Nephron progenitor cell (in vitro differentiated cells): Measurements from ENCODE around the gene NR1D1.
A peak's percentile ranks its signal among the peaks of the same experiment; 100 is the strongest.
"Not testable (repeated sequence)": the region's sequence is repeated elsewhere in the genome, so short reads cannot be mapped to it uniquely, and the experiment has no call there.

Experiments
- DNase-seq: peaks from one replicate; pipeline ENCODE4 v3.0.0; 2021
- H3K27ac Mint-ChIP-seq: 2 replicates; pipeline ENCODE4 v1.8.0; 2021; ENCODE audit warnings: mild to moderate bottlenecking, moderate library complexity, mixed read lengths
- H3K27me3 Mint-ChIP-seq: 2 replicates; pipeline ENCODE4 v1.8.0; 2021; ENCODE audit warnings: mild to moderate bottlenecking, low read depth, mixed read lengths; ENCODE audit not compliant: poor library complexity
- H3K36me3 Mint-ChIP-seq: 2 replicates; pipeline ENCODE4 v1.8.0; 2021; ENCODE audit warnings: low read depth, mixed read lengths
- H3K4me1 Mint-ChIP-seq: 2 replicates; pipeline ENCODE4 v1.8.0; 2021; ENCODE audit warnings: mixed read lengths
- H3K4me3 Mint-ChIP-seq: 2 replicates; pipeline ENCODE4 v1.8.0; 2021; ENCODE audit warnings: mild to moderate bottlenecking, moderate library complexity, mixed read lengths
- H3K9me3 Mint-ChIP-seq: 2 replicates; pipeline ENCODE4 v1.8.0; 2021; ENCODE audit warnings: mild to moderate bottlenecking, moderate library complexity, mixed read lengths
- TF ChIP-seq, protein P1 (sequence below): fragments of 200-600 bp; sonication (generic); IDR thresholded peaks from 2 replicates; pipeline ENCODE4 v1.5.0; 2021; ENCODE audit warnings: antibody characterized with exemption

The NR1D1 gene

DNA sequence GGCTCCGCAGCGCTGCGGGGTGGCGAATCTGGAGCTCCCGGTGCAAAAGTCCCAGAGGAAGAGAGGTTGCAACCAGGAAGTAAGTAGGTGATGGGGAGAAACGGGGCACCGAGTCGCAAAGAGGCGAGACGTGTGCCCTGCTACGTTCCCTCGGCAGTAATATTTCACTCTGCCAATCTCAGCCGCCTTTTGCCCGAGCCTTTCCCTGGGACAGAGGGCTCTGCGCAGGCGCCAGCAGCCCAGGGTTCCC is at the start of gene NR1D1:
TSS of gene NR1D1 (minus strand) at position 171 of the 250 bp plus-strand sequence. CDS start 495 bp downstream, outside the sequence.
- no peaks in the 10 kb centered on the region for H3K9me3 Mint-ChIP-seq
- DNase-seq = no peak
- TF ChIP-seq, protein P1, sequence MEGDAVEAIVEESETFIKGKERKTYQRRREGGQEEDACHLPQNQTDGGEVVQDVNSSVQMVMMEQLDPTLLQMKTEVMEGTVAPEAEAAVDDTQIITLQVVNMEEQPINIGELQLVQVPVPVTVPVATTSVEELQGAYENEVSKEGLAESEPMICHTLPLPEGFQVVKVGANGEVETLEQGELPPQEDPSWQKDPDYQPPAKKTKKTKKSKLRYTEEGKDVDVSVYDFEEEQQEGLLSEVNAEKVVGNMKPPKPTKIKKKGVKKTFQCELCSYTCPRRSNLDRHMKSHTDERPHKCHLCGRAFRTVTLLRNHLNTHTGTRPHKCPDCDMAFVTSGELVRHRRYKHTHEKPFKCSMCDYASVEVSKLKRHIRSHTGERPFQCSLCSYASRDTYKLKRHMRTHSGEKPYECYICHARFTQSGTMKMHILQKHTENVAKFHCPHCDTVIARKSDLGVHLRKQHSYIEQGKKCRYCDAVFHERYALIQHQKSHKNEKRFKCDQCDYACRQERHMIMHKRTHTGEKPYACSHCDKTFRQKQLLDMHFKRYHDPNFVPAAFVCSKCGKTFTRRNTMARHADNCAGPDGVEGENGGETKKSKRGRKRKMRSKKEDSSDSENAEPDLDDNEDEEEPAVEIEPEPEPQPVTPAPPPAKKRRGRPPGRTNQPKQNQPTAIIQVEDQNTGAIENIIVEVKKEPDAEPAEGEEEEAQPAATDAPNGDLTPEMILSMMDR = no peak
- peak within 1 kb of the TSS; percentile 87 for H3K27ac Mint-ChIP-seq
- peak within 1 kb of the TSS; percentile 89 for H3K4me3 Mint-ChIP-seq
- H3K27me3 Mint-ChIP-seq = peaks cover 8% of the 10 kb centered on the region
- peaks cover 85% of the 10 kb centered on the region for H3K4me1 Mint-ChIP-seq
- peaks cover 18% of the 10 kb centered on the region for H3K36me3 Mint-ChIP-seq

GRCh38 chr17:40148527-40148926 is 48.1 kb upstream of the NR1D1 start:
- Mint-ChIP-seq H3K4me1 (peaks cover 5% of the 10 kb centered on the region), H3K27ac (peak overlapping the region; percentile 78)

GRCh38 chr17:40145476-40145875 is 45.1 kb upstream of the NR1D1 start:
- peaks cover 23% of the 10 kb centered on the region for H3K4me1 Mint-ChIP-seq
- no peak for DNase-seq
- H3K9me3 Mint-ChIP-seq = no peaks in the 10 kb centered on the region
- peaks cover 67% of the 10 kb centered on the region for H3K36me3 Mint-ChIP-seq
- TF ChIP-seq, protein P1 = no peak
- no peaks in the 10 kb centered on the region for H3K27me3 Mint-ChIP-seq
- no peak overlapping the region for H3K4me3 Mint-ChIP-seq
- peak overlapping the region; percentile 88 for H3K27ac Mint-ChIP-seq

More at GRCh38 chr17:40148527-40148926, 48.1 kb upstream of the NR1D1 start:
- DNase-seq = no peak
- Mint-ChIP-seq H3K4me3 (no peak overlapping the region), H3K9me3 (no peaks in the 10 kb centered on the region), H3K27me3 (no peaks in the 10 kb centered on the region), H3K36me3 (peaks cover 75% of the 10 kb centered on the region)
- TF ChIP-seq, protein P1 = no peak

DNA sequence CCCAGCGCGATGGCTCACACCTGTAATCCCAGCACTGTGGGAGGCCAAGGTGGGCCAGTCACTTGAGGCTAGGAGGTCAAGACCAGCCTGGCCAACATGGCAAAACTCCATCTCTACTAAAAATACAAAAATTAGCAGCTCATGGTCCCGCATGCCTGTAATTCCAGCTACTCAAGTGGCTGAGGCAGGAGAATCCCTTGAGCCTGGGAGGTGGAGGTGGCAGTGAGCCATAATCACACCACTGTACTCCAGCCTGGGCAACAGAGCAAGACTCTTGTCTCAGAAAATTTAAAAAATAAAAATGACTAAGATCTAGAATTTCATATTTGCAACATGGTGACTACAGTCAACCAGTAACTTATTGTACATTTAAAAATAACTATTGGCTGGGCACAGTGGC is 42.8 kb upstream of the NR1D1 start:
- H3K9me3 Mint-ChIP-seq, H3K4me3 Mint-ChIP-seq, H3K27me3 Mint-ChIP-seq, DNase-seq, H3K27ac Mint-ChIP-seq: not testable (repeated sequence)
- peaks cover 32% of the 10 kb centered on the region for H3K4me1 Mint-ChIP-seq
- peaks cover 47% of the 10 kb centered on the region for H3K36me3 Mint-ChIP-seq

DNA sequence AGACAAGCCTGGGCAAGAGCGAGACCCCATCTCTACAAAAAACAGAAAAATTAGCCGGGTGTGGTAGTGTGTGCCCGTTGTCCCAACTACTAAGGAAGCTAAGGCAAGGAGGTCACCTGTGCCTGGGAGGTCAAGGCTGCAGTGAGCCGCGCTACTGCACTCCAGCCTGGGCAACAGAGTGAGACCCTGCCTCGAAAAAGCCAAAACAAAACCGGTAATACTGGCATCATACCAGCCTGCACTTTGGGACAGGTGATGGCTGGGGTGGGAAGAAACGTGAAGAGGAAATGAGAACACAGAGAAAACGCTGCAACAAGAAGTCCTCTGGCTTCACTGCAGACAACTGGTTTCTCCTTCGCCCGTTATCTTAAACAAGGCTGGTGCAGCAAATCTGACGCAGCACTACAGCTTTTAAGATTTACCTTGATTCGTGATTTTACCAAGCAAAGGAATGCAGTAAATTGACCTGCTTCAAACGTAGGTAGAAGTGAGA is 39.2 kb upstream of the NR1D1 start:
- H3K9me3 Mint-ChIP-seq = no peaks in the 10 kb centered on the region
- peak overlapping the region; percentile 95 for H3K4me3 Mint-ChIP-seq
- peaks cover 26% of the 10 kb centered on the region for H3K4me1 Mint-ChIP-seq
- peak overlapping the region; percentile 99 for H3K27ac Mint-ChIP-seq
- DNase-seq = peak; percentile 19
- H3K36me3 Mint-ChIP-seq = peaks cover 49% of the 10 kb centered on the region
- peaks cover 4% of the 10 kb centered on the region for H3K27me3 Mint-ChIP-seq
- TF ChIP-seq, protein P1 = no peak

GRCh38 chr17:40135817-40136216 is 35.4 kb upstream of the NR1D1 start:
- TF ChIP-seq, protein P1 = no peak
- Mint-ChIP-seq H3K9me3 (no peaks in the 10 kb centered on the region), H3K36me3 (peaks cover 72% of the 10 kb centered on the region), H3K27me3 (peaks cover 4% of the 10 kb centered on the region), H3K27ac (peak overlapping the region; percentile 41), H3K4me3 (no peak overlapping the region), H3K4me1 (peaks cover 12% of the 10 kb centered on the region)
- no peak for DNase-seq
